DOHH2 (cell line): ENCODE measurements around the gene EFHD2.

ENCODE experiments used
- H3F3A ChIP-seq: fragments of 200-600 bp; sonication (generic), shearing (Covaris generic); 2 replicates; pipeline ENCODE4 v1.6.0; 2016; ENCODE audit warnings: antibody characterized with exemption, mild to moderate bottlenecking; ENCODE audit not compliant: control insufficient read depth, insufficient read depth
- H3K27ac ChIP-seq: fragments of 200-600 bp; sonication (generic); 2 replicates; pipeline ENCODE4 v1.5.1; 2014; ENCODE audit warnings: low read depth, mild to moderate bottlenecking, low read length, moderate library complexity
- H3K27me3 ChIP-seq: fragments of 200-600 bp; sonication (generic); 2 replicates; pipeline ENCODE4 v1.6.1; 2014; ENCODE audit warnings: mild to moderate bottlenecking, low read length, mixed read lengths; ENCODE audit not compliant: control insufficient read depth
- H3K36me3 ChIP-seq: fragments of 200-600 bp; sonication (generic); 2 replicates; pipeline ENCODE4 v1.6.1; 2014; ENCODE audit warnings: mild to moderate bottlenecking, low read length, moderate library complexity, mixed read lengths; ENCODE audit not compliant: control insufficient read depth
- H3K4me1 ChIP-seq: fragments of 200-600 bp; sonication (generic); 2 replicates; pipeline ENCODE4 v1.6.1; 2014; ENCODE audit warnings: mild to moderate bottlenecking, low read length, mixed read lengths; ENCODE audit not compliant: control insufficient read depth
- H3K4me2 ChIP-seq: fragments of 200-600 bp; sonication (generic); 2 replicates; pipeline ENCODE4 v1.6.0; 2014; ENCODE audit warnings: mild to moderate bottlenecking, low read length, moderate library complexity
- H3K4me3 ChIP-seq: fragments of 200-600 bp; sonication (generic); 2 replicates; pipeline ENCODE4 v1.5.1; 2014; ENCODE audit warnings: mild to moderate bottlenecking, low read length, mixed read lengths
- H3K79me2 ChIP-seq: fragments of 200-600 bp; sonication (generic); 2 replicates; pipeline ENCODE4 v1.6.1; 2014; ENCODE audit warnings: mild to moderate bottlenecking, low read length, mixed read lengths; ENCODE audit not compliant: control insufficient read depth
- H3K9me2 ChIP-seq: fragments of 200-600 bp; sonication (generic); replicated peaks from 2 replicates; pipeline ENCODE4 v1.6.1; 2014; ENCODE audit warnings: mild to moderate bottlenecking, low read length, mixed read lengths; ENCODE audit not compliant: control insufficient read depth
- H3K9me3 ChIP-seq: fragments of 200-600 bp; sonication (generic); 2 replicates; pipeline ENCODE4 v1.6.1; 2014; ENCODE audit warnings: antibody characterized with exemption, low read length, mixed read lengths; ENCODE audit not compliant: control insufficient read depth, insufficient read depth
- H4K20me1 ChIP-seq: fragments of 200-600 bp; sonication (generic); 2 replicates; pipeline ENCODE4 v1.6.0; 2014; ENCODE audit warnings: low read depth, mild to moderate bottlenecking, antibody characterized with exemption, low read length, moderate library complexity; ENCODE audit not compliant: control insufficient read depth, insufficient read depth
- CTCF ChIP-seq: fragments of 200-600 bp; sonication (generic); IDR thresholded peaks from one replicate; pipeline ENCODE4 v1.5.1; 2014; ENCODE audit warnings: antibody characterized with exemption, mild to moderate bottlenecking, low read depth, low read length; ENCODE audit not compliant: poor library complexity, severe bottlenecking
- EZH2phosphoT487 ChIP-seq: fragments of 200-600 bp; sonication (generic); IDR thresholded peaks from 2 replicates; pipeline ENCODE4 v1.6.1; 2017; ENCODE audit warnings: borderline replicate concordance, mild to moderate bottlenecking, antibody characterized with exemption, low read length, moderate library complexity, mixed read lengths

The EFHD2 gene

GRCh38 chr1:15362737-15363128, 47.0 kb upstream of the EFHD2 start:
- Histone ChIP-seq H3K4me3 (no peak overlapping the region), H3K27ac (no peak overlapping the region), H3K9me3 (no peaks in the 10 kb centered on the region), H3K27me3 (no peaks in the 10 kb centered on the region), H3K9me2 (no peaks in the 10 kb centered on the region), H3K4me1 (no peaks in the 10 kb centered on the region), H3K79me2 (no peaks in the 10 kb centered on the region), H3K36me3 (no peaks in the 10 kb centered on the region), H3F3A (no peaks in the 10 kb centered on the region), H3K4me2 (no peak overlapping the region), H4K20me1 (no peaks in the 10 kb centered on the region)
- TF ChIP-seq EZH2phosphoT487 = no peak
- no peak for TF ChIP-seq CTCF

- H3F3A ChIP-seq = no peaks in the 10 kb centered on the region
- no peak overlapping the region for H3K4me3 ChIP-seq
- H4K20me1 ChIP-seq = no peaks in the 10 kb centered on the region
- H3K4me2 ChIP-seq = no peak overlapping the region
- H3K79me2 ChIP-seq = no peaks in the 10 kb centered on the region
- no peaks in the 10 kb centered on the region for H3K9me3 ChIP-seq
- no peaks in the 10 kb centered on the region for H3K36me3 ChIP-seq
- H3K4me1 ChIP-seq = no peaks in the 10 kb centered on the region
- no peak overlapping the region for H3K27ac ChIP-seq
- H3K27me3 ChIP-seq = no peaks in the 10 kb centered on the region
- TF ChIP-seq EZH2phosphoT487 = no peak
- no peak for TF ChIP-seq CTCF
- H3K9me2 ChIP-seq = no peaks in the 10 kb centered on the region
Observed at GRCh38 chr1:15364740-15365139, 44.9 kb upstream of the EFHD2 start.

GRCh38 chr1:15368888-15369287, 40.8 kb upstream of the EFHD2 start:
- no peaks in the 10 kb centered on the region for H3K9me2 ChIP-seq
- no peaks in the 10 kb centered on the region for H3F3A ChIP-seq
- H3K27me3 ChIP-seq = no peaks in the 10 kb centered on the region
- no peak for TF ChIP-seq CTCF
- TF ChIP-seq EZH2phosphoT487 = no peak
- no peaks in the 10 kb centered on the region for H3K79me2 ChIP-seq
- H3K4me1 ChIP-seq = no peaks in the 10 kb centered on the region
- H3K4me3 ChIP-seq = no peak overlapping the region
- H3K9me3 ChIP-seq = no peaks in the 10 kb centered on the region
- H3K27ac ChIP-seq = no peak overlapping the region
- no peaks in the 10 kb centered on the region for H3K36me3 ChIP-seq
- no peaks in the 10 kb centered on the region for H4K20me1 ChIP-seq
- H3K4me2 ChIP-seq = no peak overlapping the region

- TF ChIP-seq CTCF (no peak), EZH2phosphoT487 (no peak)
- Histone ChIP-seq H3K4me2 (no peak overlapping the region), H3K27ac (no peak overlapping the region)
Observed at GRCh38 chr1:15370268-15370667, 39.4 kb upstream of the EFHD2 start.

More at GRCh38 chr1:15370268-15370667, 39.4 kb upstream of the EFHD2 start:
- H3F3A ChIP-seq = no peaks in the 10 kb centered on the region
- H3K27me3 ChIP-seq = no peaks in the 10 kb centered on the region
- H3K4me3 ChIP-seq = no peak overlapping the region
- no peaks in the 10 kb centered on the region for H3K36me3 ChIP-seq
- H4K20me1 ChIP-seq = no peaks in the 10 kb centered on the region
- no peaks in the 10 kb centered on the region for H3K79me2 ChIP-seq
- H3K9me2 ChIP-seq = no peaks in the 10 kb centered on the region
- H3K4me1 ChIP-seq = no peaks in the 10 kb centered on the region
- no peaks in the 10 kb centered on the region for H3K9me3 ChIP-seq
